BLaER1 treated with 17β-estradiol and CSF1 and Interleukin-3, amounts not matched to agents 10 nM and 100 nM (cell line): ENCODE data around the gene ATP5F1D.

Experiments used
- H3K27ac ChIP-seq, 11 experiments: shearing (Covaris generic); formaldehyde crosslinking; 2 replicates each; pipeline ENCODE4 v1.8.1; 2022
- H3K27me3 ChIP-seq, 11 experiments: shearing (Covaris generic); formaldehyde crosslinking; 2 replicates each; pipeline ENCODE4 v1.8.1; 2022
- H3K36me3 ChIP-seq, 11 experiments: shearing (Covaris generic); formaldehyde crosslinking; 2 replicates each; pipeline ENCODE4 v1.8.1; 2022
- H3K4me1 ChIP-seq, 10 experiments: shearing (Covaris generic); formaldehyde crosslinking; 2 replicates each; pipeline ENCODE4 v1.8.1; 2022
- H3K4me2 ChIP-seq, 11 experiments: shearing (Covaris generic); formaldehyde crosslinking; 2 replicates each; pipeline ENCODE4 v1.8.1; 2022
- H3K4me3 ChIP-seq, 10 experiments: shearing (Covaris generic); formaldehyde crosslinking; 2 replicates each; pipeline ENCODE4 v1.8.1; 2022
- H3K9ac ChIP-seq, 11 experiments: shearing (Covaris generic); formaldehyde crosslinking; 2 replicates each; pipeline ENCODE4 v1.8.1; 2022
- H3K9me3 ChIP-seq, 11 experiments: shearing (Covaris generic); formaldehyde crosslinking; replicated peaks in 1 of 11; 2 replicates each; pipeline ENCODE4 v1.8.1; 2022
- H4K20me1 ChIP-seq, 11 experiments: shearing (Covaris generic); formaldehyde crosslinking; 2 replicates each; pipeline ENCODE4 v1.8.1; 2022
- Cebpa-rat ChIP-seq, 11 experiments: shearing (Covaris generic); IDR thresholded peaks; 2 replicates each; pipeline ENCODE4 v1.8.1; 2022

ATP5F1D gene

DNA sequence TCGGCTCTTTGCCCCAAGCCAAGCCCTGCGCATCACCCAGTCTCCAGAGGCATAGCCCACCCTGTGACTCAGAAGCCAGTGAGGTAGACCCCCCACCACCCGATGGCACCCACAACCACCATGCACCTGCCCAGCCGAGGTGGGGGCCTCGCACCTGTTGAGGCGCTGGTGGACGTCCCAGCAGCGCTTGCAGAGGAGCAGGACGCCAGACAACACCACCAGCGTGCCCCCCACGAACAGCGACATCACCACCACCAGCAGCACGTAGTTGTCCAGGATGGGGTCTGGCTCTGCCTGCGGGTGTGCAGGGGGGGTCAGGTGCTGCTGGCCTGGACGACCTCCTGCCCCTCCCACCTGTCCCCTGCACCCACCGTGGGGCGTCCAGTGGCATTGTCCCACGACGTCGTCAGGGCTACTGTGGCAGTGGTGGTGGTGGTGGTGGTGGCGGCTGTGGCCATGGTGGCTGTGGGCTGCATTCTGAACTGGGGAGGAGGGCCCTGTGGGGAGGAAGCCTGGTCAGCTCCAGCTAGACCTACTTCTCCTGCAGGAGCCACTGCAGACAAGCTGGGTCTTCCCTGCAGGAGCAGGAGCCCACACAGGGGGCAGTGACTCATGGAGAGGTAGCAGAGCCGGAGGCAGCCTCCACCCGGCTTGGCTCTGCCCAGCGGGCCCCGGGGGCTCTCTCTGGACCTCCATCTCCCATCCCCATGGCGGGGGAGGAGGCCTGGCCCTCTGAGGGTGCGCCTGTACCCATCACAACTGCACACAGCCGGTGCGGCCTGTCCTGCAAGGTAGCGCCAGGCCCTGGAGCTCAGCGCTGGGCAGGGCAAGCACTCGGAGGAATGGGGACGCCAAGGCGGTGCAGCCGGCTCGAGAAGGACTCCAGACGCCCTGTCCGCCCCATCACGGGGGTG lies 5.7 kb upstream of the ATP5F1D start:
- no peaks in the 10 kb centered on the region for H3K9me3 ChIP-seq
- peaks cover 20 to 46% (median 43%) of the 10 kb centered on the region in 10 experiments for H3K4me1 ChIP-seq
- no peaks in the 10 kb centered on the region; a peak in 1 of 22 replicates for H3K36me3 ChIP-seq
- H3K4me3 ChIP-seq, result peak overlapping the region in 2 of 10 experiments; percentile 13 to 14; a peak in 2 of 20 replicates
- no peak for TF ChIP-seq Cebpa-rat (IDR thresholded peaks at IDR 0.05)
- no peak overlapping the region for H3K9ac ChIP-seq
- peak overlapping the region; percentile 13 to 98 (median 38); a peak in 14 of 22 replicates for H3K4me2 ChIP-seq
- peaks cover 0 to 66% (median 21%) of the 10 kb centered on the region in 11 experiments; a peak in 12 of 22 replicates for H4K20me1 ChIP-seq
- no peak overlapping the region for H3K27ac ChIP-seq
- H3K27me3 ChIP-seq, result peaks cover 24 to 58% (median 55%) of the 10 kb centered on the region in 11 experiments

DNA sequence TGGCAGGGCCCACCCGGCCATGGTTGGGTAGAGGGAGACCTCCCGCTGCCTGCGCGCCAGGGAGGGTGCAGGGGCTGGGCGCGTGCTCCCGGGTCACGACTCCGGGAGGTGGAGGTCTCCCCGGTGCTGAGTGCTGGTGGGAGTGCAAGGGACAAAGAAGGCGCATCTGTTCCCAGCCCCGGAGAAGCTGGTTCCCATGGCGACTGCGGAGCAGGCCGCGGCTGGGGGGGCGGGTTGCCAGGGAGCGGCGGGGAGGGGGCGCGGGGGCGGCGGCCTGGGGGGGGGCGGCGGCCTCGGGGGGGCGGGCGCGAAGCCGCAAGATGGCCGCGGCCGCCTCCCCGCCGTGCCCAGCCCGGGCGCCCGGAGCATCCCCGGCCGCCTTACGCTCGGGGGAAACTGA lies 5.0 kb upstream of the ATP5F1D start:
- Histone ChIP-seq H3K4me1 (peaks cover 25 to 51% (median 49%) of the 10 kb centered on the region in 10 experiments), H3K27me3 (peaks cover 24 to 58% (median 55%) of the 10 kb centered on the region in 11 experiments), H3K4me2 (peak overlapping the region; percentile 96 to 99 (median 98)), H3K4me3 (peak overlapping the region in 9 of 10 experiments; percentile 60 to 79 (median 70); a peak in 15 of 20 replicates), H3K9me3 (no peaks in the 10 kb centered on the region), H3K36me3 (no peaks in the 10 kb centered on the region; a peak in 1 of 22 replicates), H4K20me1 (peaks cover 0 to 65% (median 21%) of the 10 kb centered on the region in 11 experiments; a peak in 12 of 22 replicates), H3K9ac (peak overlapping the region in 6 of 11 experiments; percentile 63 to 80 (median 76); a peak in 6 of 22 replicates), H3K27ac (no peak overlapping the region)
- no peak for TF ChIP-seq Cebpa-rat (IDR thresholded peaks at IDR 0.05)

DNA sequence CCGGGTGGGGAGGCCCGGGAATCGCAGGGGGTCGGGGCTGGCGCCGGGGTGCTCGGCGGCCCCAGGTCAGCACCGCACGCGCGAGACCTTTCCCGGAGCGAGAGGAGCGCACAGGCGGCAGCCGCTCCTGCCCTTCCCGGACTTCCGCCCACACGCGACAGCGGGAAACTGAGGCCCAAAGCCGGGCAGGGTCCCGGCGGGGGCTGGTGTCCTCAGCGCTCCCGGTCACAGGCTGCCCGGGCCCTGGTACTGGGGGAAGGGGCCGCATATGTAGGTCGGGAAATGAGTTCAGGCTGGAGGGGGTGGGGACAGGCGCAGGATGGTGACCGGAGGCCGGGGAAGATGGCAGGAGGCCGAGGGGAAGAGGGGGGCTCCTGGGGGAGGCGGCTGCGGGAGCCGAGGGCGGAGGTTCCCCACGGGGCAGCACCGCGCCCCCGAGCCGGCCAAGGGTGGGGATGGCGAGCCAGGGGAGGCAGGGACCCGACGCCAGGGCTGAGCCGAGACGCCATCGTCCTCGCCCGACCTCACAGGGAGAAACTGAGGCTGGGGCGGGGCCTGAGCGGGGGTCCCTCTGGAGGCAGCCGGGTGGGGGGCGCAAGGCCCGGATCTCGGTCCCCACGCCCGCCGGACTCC lies 4.4 kb upstream of the ATP5F1D start:
- H3K9me3 ChIP-seq, result no peaks in the 10 kb centered on the region
- H3K4me2 ChIP-seq, result peak overlapping the region; percentile 96 to 99 (median 98)
- peaks cover 27 to 52% (median 49%) of the 10 kb centered on the region in 10 experiments for H3K4me1 ChIP-seq
- peak overlapping the region in 8 of 11 experiments; percentile 15 to 48 (median 36); a peak in 8 of 22 replicates for H3K27ac ChIP-seq
- H3K27me3 ChIP-seq, result peaks cover 24 to 58% (median 55%) of the 10 kb centered on the region in 11 experiments
- H3K36me3 ChIP-seq, result no peaks in the 10 kb centered on the region; a peak in 1 of 22 replicates
- H3K4me3 ChIP-seq, result peak overlapping the region; percentile 60 to 79 (median 70)
- no peak for TF ChIP-seq Cebpa-rat (IDR thresholded peaks at IDR 0.05)
- H3K9ac ChIP-seq, result peak overlapping the region; percentile 63 to 80 (median 75)
- H4K20me1 ChIP-seq, result peaks cover 0 to 61% (median 21%) of the 10 kb centered on the region in 11 experiments; a peak in 14 of 22 replicates

DNA sequence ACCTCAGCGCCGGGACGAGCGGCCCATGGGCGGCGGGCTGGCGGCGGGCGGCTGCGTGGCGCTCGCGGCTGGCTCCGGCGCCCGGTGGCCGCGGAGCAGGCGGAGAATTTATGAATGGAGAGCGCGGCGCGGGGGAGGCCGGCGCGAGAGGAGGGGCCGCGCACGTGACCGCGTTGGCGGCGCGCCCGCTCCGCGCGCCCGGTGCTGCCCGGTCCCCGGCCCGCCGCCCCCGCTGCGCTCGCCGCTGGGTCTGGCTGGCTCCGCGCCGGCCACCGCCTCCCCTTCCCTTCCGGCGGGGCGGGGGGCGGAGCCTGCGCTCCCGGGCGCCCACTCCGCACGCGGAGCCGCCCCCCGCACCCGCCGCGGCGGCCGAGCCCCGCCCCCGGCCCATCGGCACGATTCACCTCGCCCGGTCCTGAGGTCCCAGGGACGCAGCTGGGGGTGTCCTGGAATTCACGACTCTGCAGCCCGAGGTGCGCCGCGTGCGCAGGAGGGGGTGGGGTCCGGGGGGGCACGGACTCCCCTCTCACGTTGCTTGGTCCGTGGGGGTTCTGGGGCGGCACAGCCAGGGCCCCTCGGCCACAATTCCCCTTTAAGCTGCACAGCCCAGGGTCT lies 3.7 kb upstream of the ATP5F1D start, which contains the start of gene CBARP:
Gene CBARP, minus strand, starts transcription at position 252 of the 615 bp plus-strand sequence. CDS start 1,905 bp downstream, outside the sequence.
- Histone ChIP-seq H3K9ac (peak within 1 kb of the TSS; percentile 63 to 80 (median 75)), H3K36me3 (no peaks in the 10 kb centered on the region; a peak in 1 of 22 replicates), H3K4me3 (peak within 1 kb of the TSS; percentile 60 to 79 (median 70)), H3K27me3 (peaks cover 24 to 58% (median 55%) of the 10 kb centered on the region in 11 experiments), H3K4me2 (peak within 1 kb of the TSS; percentile 96 to 99 (median 98)), H3K4me1 (peaks cover 32 to 55% (median 49%) of the 10 kb centered on the region in 10 experiments), H4K20me1 (peaks cover under 1 to 61% (median 23%) of the 10 kb centered on the region in 11 experiments; a peak in 16 of 22 replicates), H3K27ac (peak within 1 kb of the TSS in 8 of 11 experiments; percentile 15 to 48 (median 36); a peak in 8 of 22 replicates), H3K9me3 (no peaks in the 10 kb centered on the region)
- no peak for TF ChIP-seq Cebpa-rat (IDR thresholded peaks at IDR 0.05)

DNA sequence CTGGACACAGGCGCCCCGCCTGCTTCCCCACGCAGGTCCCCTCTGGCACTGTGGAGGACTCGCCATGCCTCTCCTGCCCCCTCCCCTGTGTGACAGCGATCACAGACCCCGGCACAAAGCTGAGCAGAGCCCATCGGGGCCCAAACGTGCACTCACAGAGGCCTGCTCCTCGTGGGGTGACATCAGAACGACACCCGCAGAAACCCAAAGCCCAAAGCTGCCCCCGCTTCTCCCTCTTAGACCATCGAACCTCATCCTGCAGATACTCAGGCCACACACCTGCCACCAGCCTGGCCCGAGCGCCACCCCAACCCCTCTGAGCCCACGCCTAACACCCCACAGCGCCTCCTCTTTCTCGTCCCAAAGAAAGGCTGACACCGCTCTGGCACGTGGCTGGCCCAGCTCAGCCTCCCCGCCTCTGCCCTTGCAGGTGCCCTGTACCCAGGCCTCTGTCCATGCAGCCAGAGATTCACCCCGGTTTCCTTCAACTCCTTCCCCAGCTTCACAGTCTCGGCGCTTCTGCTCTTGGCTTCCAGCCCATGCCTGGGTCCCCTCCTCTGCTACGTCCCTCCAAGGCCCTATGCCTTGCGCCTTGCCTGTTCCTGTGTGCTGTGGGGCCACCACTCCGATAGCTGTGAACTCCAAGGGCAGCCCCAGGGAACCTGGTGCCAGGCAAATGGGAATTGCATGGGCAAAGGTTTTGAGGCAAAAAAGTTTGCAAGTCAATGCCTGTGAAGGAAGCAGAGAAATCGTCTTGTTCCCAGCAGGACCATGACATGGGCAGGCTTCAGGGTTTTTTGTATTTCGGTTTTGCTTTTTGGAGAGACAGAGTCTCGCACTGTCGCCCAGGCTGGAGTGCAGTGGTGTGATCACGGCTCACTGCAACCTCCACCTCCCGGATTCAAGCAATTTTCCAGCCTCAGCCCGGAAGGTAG lies 2.9 kb upstream of the ATP5F1D start:
- Histone ChIP-seq H3K4me3 (peak overlapping the region; percentile 60 to 79 (median 70)), H3K36me3 (peaks cover 0 to 7% (median under 1%) of the 10 kb centered on the region in 11 experiments; a peak in 4 of 22 replicates), H3K27me3 (peaks cover 24 to 58% (median 55%) of the 10 kb centered on the region in 11 experiments), H3K9ac (peak overlapping the region in 10 of 11 experiments; percentile 70 to 80 (median 75); a peak in 15 of 22 replicates), H3K27ac (no peak overlapping the region), H3K9me3 (no peaks in the 10 kb centered on the region), H3K4me2 (peak overlapping the region; percentile 96 to 99 (median 98)), H3K4me1 (peaks cover 34 to 59% (median 55%) of the 10 kb centered on the region in 10 experiments), H4K20me1 (peaks cover 8 to 61% (median 27%) of the 10 kb centered on the region in 11 experiments; a peak in 20 of 22 replicates)
- TF ChIP-seq Cebpa-rat (IDR thresholded peaks at IDR 0.05), result no peak

DNA sequence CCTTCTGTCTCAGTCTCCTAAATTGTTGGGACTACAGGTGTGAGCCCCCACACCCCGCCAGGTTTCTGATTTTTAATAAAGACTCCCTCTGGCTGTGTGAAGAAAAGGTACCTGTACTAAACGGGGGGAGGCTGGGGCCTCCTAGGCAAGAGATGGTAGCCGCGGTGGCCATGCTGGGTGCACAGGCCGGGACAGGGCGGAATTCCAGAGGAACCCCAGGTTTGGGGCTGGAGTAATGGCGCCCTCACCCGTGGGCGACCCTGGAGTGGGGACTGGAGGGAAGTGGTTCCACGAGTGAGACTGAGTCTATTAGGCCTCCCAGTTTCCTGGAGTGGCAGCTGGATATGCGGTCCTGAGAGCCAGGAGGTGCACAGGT lies 2.1 kb upstream of the ATP5F1D start:
- no peak overlapping the region; a peak in 1 of 20 replicates for H3K4me3 ChIP-seq
- peak overlapping the region in 2 of 11 experiments; percentile 46 to 56; a peak in 1 of 22 replicates for H3K9ac ChIP-seq
- TF ChIP-seq Cebpa-rat (IDR thresholded peaks at IDR 0.05), result no peak
- H3K4me2 ChIP-seq, result peak overlapping the region; percentile 92 to 100 (median 99); a peak in 21 of 22 replicates
- H3K36me3 ChIP-seq, result peaks cover 0 to 13% (median 6%) of the 10 kb centered on the region in 11 experiments; a peak in 8 of 22 replicates
- H4K20me1 ChIP-seq, result peaks cover 14 to 65% (median 34%) of the 10 kb centered on the region in 11 experiments; a peak in 21 of 22 replicates
- H3K9me3 ChIP-seq, result no peaks in the 10 kb centered on the region
- H3K27ac ChIP-seq, result no peak overlapping the region
- peaks cover 24 to 57% (median 55%) of the 10 kb centered on the region in 11 experiments for H3K27me3 ChIP-seq
- H3K4me1 ChIP-seq, result peaks cover 42 to 66% (median 63%) of the 10 kb centered on the region in 10 experiments
